ENCODE measurements around the gene NRP2. TPM values are rescaled to one million over a fixed set of nuclear protein-coding genes. Genes with fewer than 3 reads are reported as not detected.

The NRP2 gene
- total RNA-seq, 4 donors from 2014 or later, result 1.6 to 4.1 (median 2.2) TPM

- Histone ChIP-seq H3K27me3 (no peaks in the 10 kb centered on the region), H3K27ac (no peak overlapping the region), H3K9me3 (no peaks in the 10 kb centered on the region), H3K4me3 (no peak overlapping the region), H3K36me3 (no peaks in the 10 kb centered on the region), H3K4me1 (no peaks in the 10 kb centered on the region)
- intact Hi-C loops (cut with DNase I; ENCODE audit: low total_unique reads) (no loop called here), in situ Hi-C loops (cut with MboI; ENCODE audit: low sequenced_read_pairs in 4 of 4) (no loop called here)
- DNase-seq (no peak), ATAC-seq (no peak)
- TF ChIP-seq CTCF (IDR thresholded peaks at IDR 0.05 in 4 of 5, conservative IDR thresholded peaks at IDR 0.05 in 1 of 5), result no peak
- no peak for TF ChIP-seq POLR2A (IDR thresholded peaks at IDR 0.05)
Observed at GRCh38 chr2:205833864-205834263, 151.6 kb downstream of the NRP2 start.

- in situ Hi-C loops (cut with MboI; ENCODE audit: low sequenced_read_pairs in 4 of 4) (no loop called here), intact Hi-C loops (cut with DNase I; ENCODE audit: low total_unique reads) (no loop called here)
- Histone ChIP-seq H3K36me3 (no peaks in the 10 kb centered on the region), H3K27me3 (no peaks in the 10 kb centered on the region), H3K27ac (no peak overlapping the region), H3K4me1 (no peaks in the 10 kb centered on the region), H3K4me3 (no peak overlapping the region), H3K9me3 (no peaks in the 10 kb centered on the region)
- DNase-seq (no peak), ATAC-seq (no peak)
- no peak for TF ChIP-seq CTCF (IDR thresholded peaks at IDR 0.05 in 4 of 5, conservative IDR thresholded peaks at IDR 0.05 in 1 of 5)
- TF ChIP-seq POLR2A (IDR thresholded peaks at IDR 0.05), result no peak
Observed at GRCh38 chr2:205834796-205835195, 152.5 kb downstream of the NRP2 start.

GRCh38 chr2:205835251-205835791 lies 153.0 kb downstream of the NRP2 start:
- Histone ChIP-seq H3K9me3 (no peaks in the 10 kb centered on the region), H3K27ac (no peak overlapping the region), H3K4me3 (no peak overlapping the region), H3K27me3 (no peaks in the 10 kb centered on the region), H3K36me3 (no peaks in the 10 kb centered on the region), H3K4me1 (no peaks in the 10 kb centered on the region)
- in situ Hi-C loops (cut with MboI; ENCODE audit: low sequenced_read_pairs in 4 of 4) (no loop called here), intact Hi-C loops (cut with DNase I; ENCODE audit: low total_unique reads) (no loop called here)
- TF ChIP-seq CTCF (IDR thresholded peaks at IDR 0.05 in 4 of 5, conservative IDR thresholded peaks at IDR 0.05 in 1 of 5), result no peak
- TF ChIP-seq POLR2A (IDR thresholded peaks at IDR 0.05), result no peak
- ATAC-seq (no peak), DNase-seq (no peak)

GRCh38 chr2:205835923-205836322 lies 153.6 kb downstream of the NRP2 start:
- no peak for TF ChIP-seq CTCF (IDR thresholded peaks at IDR 0.05 in 4 of 5, conservative IDR thresholded peaks at IDR 0.05 in 1 of 5)
- TF ChIP-seq POLR2A (IDR thresholded peaks at IDR 0.05), result no peak
- no peak overlapping the region for H3K27ac ChIP-seq
- no peaks in the 10 kb centered on the region for H3K9me3 ChIP-seq
- no peaks in the 10 kb centered on the region for H3K4me1 ChIP-seq
- H3K4me3 ChIP-seq, result no peak overlapping the region
- no peaks in the 10 kb centered on the region for H3K27me3 ChIP-seq
- ATAC-seq (no peak), DNase-seq (no peak)
- no peaks in the 10 kb centered on the region for H3K36me3 ChIP-seq
- in situ Hi-C loops (cut with MboI; ENCODE audit: low sequenced_read_pairs in 4 of 4), result no loop called here
- intact Hi-C loops (cut with DNase I; ENCODE audit: low total_unique reads), result no loop called here

All from gastrocnemius medialis (tissue), 4 donors.